HL-60 (cell line): ENCODE results near the gene CRIP2.

Experiments
- DNase-seq, 2 experiments: peaks; one replicate each; pipeline ENCODE4 v3.0.0-alpha.2; 2010 to 2020; ENCODE audit warnings: low read depth in 1 of 2, low spot score in 1 of 2
- H3K27ac ChIP-seq: fragments of 250-450 bp; sonication (Bioruptor Pico); replicated peaks from 2 replicates; pipeline ENCODE4 v1.5.1; 2020; ENCODE audit warnings: mild to moderate bottlenecking, moderate library complexity
- H3K27me3 ChIP-seq: fragments of 250-450 bp; sonication (Bioruptor Pico); 2 replicates; pipeline ENCODE4 v1.5.1; 2021; ENCODE audit warnings: mild to moderate bottlenecking, moderate library complexity; ENCODE audit not compliant: insufficient read depth, poor library complexity, severe bottlenecking
- H3K4me3 ChIP-seq: replicated peaks from 2 replicates; pipeline ENCODE4 v1.5.1; 2011; ENCODE audit warnings: mild to moderate bottlenecking, control low read depth, low read length; ENCODE audit not compliant: insufficient read depth
- CTCF ChIP-seq: IDR thresholded peaks from one replicate; pipeline ENCODE4 v1.5.1; 2011; ENCODE audit warnings: low read length, control low read depth, inconsistent platforms; ENCODE audit not compliant: insufficient read depth
- GABPA ChIP-seq: IDR thresholded peaks from 2 replicates; pipeline ENCODE4 v1.6.1; 2012; ENCODE audit warnings: low read depth
- POLR2AphosphoS5 ChIP-seq: IDR thresholded peaks from 2 replicates; pipeline ENCODE4 v1.6.1; 2012; ENCODE audit warnings: low read depth
- REST ChIP-seq: IDR thresholded peaks from 2 replicates; pipeline ENCODE4 v1.6.1; 2012; ENCODE audit warnings: low read depth; ENCODE audit not compliant: insufficient replicate concordance
- SPI1 ChIP-seq: IDR thresholded peaks from 2 replicates; pipeline ENCODE4 v1.6.1; 2012; ENCODE audit warnings: low read depth, mild to moderate bottlenecking, borderline replicate concordance

CRIP2 gene

GRCh38 chr14:105430042-105430441, 44.6 kb upstream of the CRIP2 start:
- Histone ChIP-seq H3K27me3 (no peaks in the 10 kb centered on the region), H3K27ac (no peak overlapping the region), H3K4me3 (no peak overlapping the region)
- no peak for DNase-seq
- TF ChIP-seq POLR2AphosphoS5: no peak
- TF ChIP-seq CTCF: no peak
- no peak for TF ChIP-seq SPI1
- TF ChIP-seq REST: no peak
- no peak for TF ChIP-seq GABPA

- no peak for DNase-seq
Measured at GRCh38 chr14:105430565-105430964, 44.1 kb upstream of the CRIP2 start.

GRCh38 chr14:105431256-105431655, 43.4 kb upstream of the CRIP2 start:
- Histone ChIP-seq H3K27me3 (no peaks in the 10 kb centered on the region), H3K27ac (no peak overlapping the region), H3K4me3 (no peak overlapping the region)
- no peak for TF ChIP-seq POLR2AphosphoS5
- DNase-seq: no peak

More at GRCh38 chr14:105430565-105430964, 44.1 kb upstream of the CRIP2 start:
- TF ChIP-seq REST (no peak), SPI1 (no peak)
- Histone ChIP-seq H3K27ac (no peak overlapping the region), H3K4me3 (no peak overlapping the region), H3K27me3 (no peaks in the 10 kb centered on the region)

- H3K4me3 ChIP-seq: no peak overlapping the region
- no peaks in the 10 kb centered on the region for H3K27me3 ChIP-seq
- no peak for DNase-seq
- no peak overlapping the region for H3K27ac ChIP-seq
- TF ChIP-seq CTCF: no peak
- TF ChIP-seq GABPA: no peak
- no peak for TF ChIP-seq POLR2AphosphoS5
- no peak for TF ChIP-seq REST
- TF ChIP-seq SPI1: no peak
Measured at GRCh38 chr14:105432657-105433056, 42.0 kb upstream of the CRIP2 start.
